Memory B cell (primary cell): ENCODE measurements around the gene NSG1.
"Not testable (repeated sequence)": the region's sequence is repeated elsewhere in the genome, so short reads cannot be mapped to it uniquely, and the experiment has no call there.

Source experiments
- ATAC-seq: fragments of 150-1000 bp; cut with Tn5 transposase; 2 replicates; pipeline ENCODE4 v1.10.0; 2021; ENCODE audit warnings: low read depth, mild to moderate bottlenecking, moderate library complexity
- DNase-seq, 2 donors: peaks; one replicate each; pipeline ENCODE4 v3.0.0; 2022; ENCODE audit warnings: low spot score in 2 of 2
- H3K27ac Mint-ChIP-seq: one replicate; pipeline ENCODE4 v1.8.0; 2022; ENCODE audit warnings: mild to moderate bottlenecking, moderate library complexity, mixed read lengths
- H3K27me3 Mint-ChIP-seq: one replicate; pipeline ENCODE4 v1.8.0; 2022; ENCODE audit warnings: mixed read lengths
- H3K36me3 Mint-ChIP-seq: one replicate; pipeline ENCODE4 v1.8.0; 2022; ENCODE audit warnings: mild to moderate bottlenecking, mixed read lengths
- H3K4me1 Mint-ChIP-seq: one replicate; pipeline ENCODE4 v1.8.0; 2022; ENCODE audit warnings: mixed read lengths
- H3K4me3 Mint-ChIP-seq: one replicate; pipeline ENCODE4 v1.8.0; 2022; ENCODE audit warnings: mild to moderate bottlenecking, moderate library complexity, mixed read lengths
- H3K9me3 Mint-ChIP-seq: one replicate; pipeline ENCODE4 v1.8.0; 2022; ENCODE audit warnings: mixed read lengths

Gene NSG1

GRCh38 chr4:4422117-4422516 is 35.2 kb downstream of the NSG1 start:
- H3K27me3 Mint-ChIP-seq, H3K27ac Mint-ChIP-seq, ATAC-seq, H3K9me3 Mint-ChIP-seq, H3K4me3 Mint-ChIP-seq, H3K4me1 Mint-ChIP-seq, DNase-seq: not testable (repeated sequence)
- peaks cover 59% of the 10 kb centered on the region for H3K36me3 Mint-ChIP-seq

GRCh38 chr4:4422856-4423499 is 36.1 kb downstream of the NSG1 start:
- peaks cover 56% of the 10 kb centered on the region for H3K36me3 Mint-ChIP-seq
- no peaks in the 10 kb centered on the region for H3K4me1 Mint-ChIP-seq
- no peak overlapping the region for H3K4me3 Mint-ChIP-seq
- H3K27me3 Mint-ChIP-seq, result no peaks in the 10 kb centered on the region
- DNase-seq (no peak), ATAC-seq (no peak)
- no peak overlapping the region for H3K27ac Mint-ChIP-seq
- no peaks in the 10 kb centered on the region for H3K9me3 Mint-ChIP-seq

GRCh38 chr4:4423706-4424498 is 37.0 kb downstream of the NSG1 start:
- Mint-ChIP-seq H3K36me3 (peaks cover 51% of the 10 kb centered on the region), H3K9me3 (no peaks in the 10 kb centered on the region), H3K4me3 (no peak overlapping the region), H3K27ac (no peak overlapping the region), H3K27me3 (no peaks in the 10 kb centered on the region), H3K4me1 (no peaks in the 10 kb centered on the region)
- ATAC-seq (no peak), DNase-seq (no peak)

GRCh38 chr4:4424499-4425115 is 37.7 kb downstream of the NSG1 start:
- H3K27me3 Mint-ChIP-seq, result no peaks in the 10 kb centered on the region
- DNase-seq (no peak), ATAC-seq (no peak)
- H3K4me1 Mint-ChIP-seq, result no peaks in the 10 kb centered on the region
- H3K9me3 Mint-ChIP-seq, result no peaks in the 10 kb centered on the region
- peaks cover 48% of the 10 kb centered on the region for H3K36me3 Mint-ChIP-seq
- no peak overlapping the region for H3K27ac Mint-ChIP-seq
- no peak overlapping the region for H3K4me3 Mint-ChIP-seq

- Mint-ChIP-seq H3K4me1 (no peaks in the 10 kb centered on the region), H3K4me3 (no peak overlapping the region), H3K9me3 (no peaks in the 10 kb centered on the region), H3K27ac (no peak overlapping the region), H3K36me3 (peaks cover 43% of the 10 kb centered on the region), H3K27me3 (no peaks in the 10 kb centered on the region)
- ATAC-seq, result no peak
- no peak for DNase-seq
Observed at GRCh38 chr4:4425119-4425690, 38.3 kb downstream of the NSG1 start.

- no peaks in the 10 kb centered on the region for H3K27me3 Mint-ChIP-seq
- no peak overlapping the region for H3K27ac Mint-ChIP-seq
- no peak overlapping the region for H3K4me3 Mint-ChIP-seq
- DNase-seq (no peak), ATAC-seq (no peak)
- no peaks in the 10 kb centered on the region for H3K9me3 Mint-ChIP-seq
- H3K4me1 Mint-ChIP-seq, result no peaks in the 10 kb centered on the region
- H3K36me3 Mint-ChIP-seq, result peaks cover 41% of the 10 kb centered on the region
Observed at GRCh38 chr4:4425696-4426095, 38.8 kb downstream of the NSG1 start.

- H3K36me3 Mint-ChIP-seq, result peaks cover 35% of the 10 kb centered on the region
- DNase-seq (no peak), ATAC-seq (no peak)
- no peaks in the 10 kb centered on the region for H3K27me3 Mint-ChIP-seq
- H3K4me3 Mint-ChIP-seq, result no peak overlapping the region
- no peaks in the 10 kb centered on the region for H3K9me3 Mint-ChIP-seq
- H3K27ac Mint-ChIP-seq, result no peak overlapping the region
- H3K4me1 Mint-ChIP-seq, result peaks cover under 1% of the 10 kb centered on the region
Observed at GRCh38 chr4:4426511-4427120, 39.7 kb downstream of the NSG1 start.

GRCh38 chr4:4427121-4427870 is 40.4 kb downstream of the NSG1 start:
- ATAC-seq, result no peak
- Mint-ChIP-seq H3K36me3 (peaks cover 30% of the 10 kb centered on the region), H3K27ac (no peak overlapping the region), H3K4me3 (no peak overlapping the region), H3K9me3 (no peaks in the 10 kb centered on the region), H3K4me1 (peaks cover 3% of the 10 kb centered on the region), H3K27me3 (no peaks in the 10 kb centered on the region)
- DNase-seq, result no peak

GRCh38 chr4:4427886-4428285 is 41.0 kb downstream of the NSG1 start:
- DNase-seq (no peak), ATAC-seq (no peak)
- peaks cover 3% of the 10 kb centered on the region for H3K4me1 Mint-ChIP-seq
- no peak overlapping the region for H3K27ac Mint-ChIP-seq
- H3K9me3 Mint-ChIP-seq, result no peaks in the 10 kb centered on the region
- no peaks in the 10 kb centered on the region for H3K27me3 Mint-ChIP-seq
- peaks cover 26% of the 10 kb centered on the region for H3K36me3 Mint-ChIP-seq
- no peak overlapping the region for H3K4me3 Mint-ChIP-seq

GRCh38 chr4:4428966-4429875 is 42.3 kb downstream of the NSG1 start:
- Mint-ChIP-seq H3K4me1 (peaks cover 3% of the 10 kb centered on the region), H3K27me3 (no peaks in the 10 kb centered on the region), H3K9me3 (no peaks in the 10 kb centered on the region), H3K27ac (no peak overlapping the region), H3K4me3 (no peak overlapping the region), H3K36me3 (peaks cover 21% of the 10 kb centered on the region)
- DNase-seq (no peak), ATAC-seq (no peak)

GRCh38 chr4:4430492-4431195 is 43.7 kb downstream of the NSG1 start:
- no peak overlapping the region for H3K27ac Mint-ChIP-seq
- peaks cover 26% of the 10 kb centered on the region for H3K36me3 Mint-ChIP-seq
- H3K27me3 Mint-ChIP-seq, result no peaks in the 10 kb centered on the region
- DNase-seq, result peak in 1 of 2 donors; percentile 7
- peak; percentile 72 for ATAC-seq
- H3K4me3 Mint-ChIP-seq, result no peak overlapping the region
- H3K9me3 Mint-ChIP-seq, result no peaks in the 10 kb centered on the region
- peaks cover 3% of the 10 kb centered on the region for H3K4me1 Mint-ChIP-seq

- peaks cover 27% of the 10 kb centered on the region for H3K36me3 Mint-ChIP-seq
- ATAC-seq, result no peak
- H3K27ac Mint-ChIP-seq, result no peak overlapping the region
Observed at GRCh38 chr4:4432341-4433125, 45.6 kb downstream of the NSG1 start.

More at GRCh38 chr4:4432341-4433125, 45.6 kb downstream of the NSG1 start:
- no peak overlapping the region for H3K4me3 Mint-ChIP-seq
- H3K9me3 Mint-ChIP-seq, result no peaks in the 10 kb centered on the region
- no peak for DNase-seq
- H3K4me1 Mint-ChIP-seq, result peaks cover 3% of the 10 kb centered on the region
- no peaks in the 10 kb centered on the region for H3K27me3 Mint-ChIP-seq
